IPS DF 6.9 (cell line): ENCODE measurements around the gene AATK.

ENCODE experiments used
- DNase-seq: peaks from one replicate; pipeline ENCODE4 v3.0.0-alpha.2; 2013; ENCODE audit warnings: low read depth, low spot score
- H3K27ac ChIP-seq: one replicate; pipeline ENCODE4 v1.5.1; 2013; ENCODE audit warnings: low read length, control low read depth
- H3K27me3 ChIP-seq: 2 replicates; pipeline ENCODE4 v1.6.1; 2013; ENCODE audit warnings: mild to moderate bottlenecking, low read length; ENCODE audit not compliant: control insufficient read depth, insufficient read depth
- H3K36me3 ChIP-seq: 2 replicates; pipeline ENCODE4 v1.6.1; 2013; ENCODE audit warnings: low read length; ENCODE audit not compliant: control insufficient read depth, insufficient read depth
- H3K4me1 ChIP-seq: 2 replicates; pipeline ENCODE4 v1.6.1; 2013; ENCODE audit warnings: low read length; ENCODE audit not compliant: control insufficient read depth, insufficient read depth
- H3K4me3 ChIP-seq: 2 replicates; pipeline ENCODE4 v1.5.1; 2013; ENCODE audit warnings: mild to moderate bottlenecking, low read length
- H3K9me3 ChIP-seq: 2 replicates; pipeline ENCODE4 v1.6.1; 2013; ENCODE audit warnings: low read length, inconsistent platforms; ENCODE audit not compliant: control insufficient read depth, insufficient read depth
- WGBS: extraction: QIAGEN DNeasy Blood & Tissue Kit; methylation state at CpG from one replicate; pipeline ENCODE4 v1.1.7; 2013; ENCODE audit warnings: mixed read lengths, missing lambda C conversion rate; ENCODE audit not compliant: insufficient read length, insufficient coverage; 5-methylcytosine and 5-hydroxymethylcytosine counted together

The AATK gene

GRCh38 chr17:81135505-81136278 lies 30.3 kb downstream of the AATK start:
- no peaks in the 10 kb centered on the region for H3K27me3 ChIP-seq

GRCh38 chr17:81134064-81134781 lies 31.8 kb downstream of the AATK start:
- no peaks in the 10 kb centered on the region for H3K9me3 ChIP-seq
- no peak overlapping the region for H3K4me3 ChIP-seq
- H3K27me3 ChIP-seq, result no peaks in the 10 kb centered on the region
- no peaks in the 10 kb centered on the region for H3K36me3 ChIP-seq
- H3K27ac ChIP-seq, result no peak overlapping the region
- peaks cover 1% of the 10 kb centered on the region; the same call in 1 of the 2 replicates for H3K4me1 ChIP-seq
- no peak for DNase-seq
- WGBS, result no CpG with 5 or more reads among the region's 28 CpGs

More at GRCh38 chr17:81135505-81136278, 30.3 kb downstream of the AATK start:
- Histone ChIP-seq H3K9me3 (no peaks in the 10 kb centered on the region), H3K36me3 (no peaks in the 10 kb centered on the region), H3K4me3 (no peak overlapping the region), H3K4me1 (peaks cover 1% of the 10 kb centered on the region; the same call in 1 of the 2 replicates), H3K27ac (no peak overlapping the region)
- WGBS, result no CpG with 5 or more reads among the region's 28 CpGs
- DNase-seq, result no peak

- WGBS, result no CpG with 5 or more reads among the region's 22 CpGs
- no peak overlapping the region for H3K4me3 ChIP-seq
- no peak overlapping the region for H3K27ac ChIP-seq
- H3K9me3 ChIP-seq, result no peaks in the 10 kb centered on the region
- no peak for DNase-seq
- H3K27me3 ChIP-seq, result no peaks in the 10 kb centered on the region
- H3K4me1 ChIP-seq, result no peaks in the 10 kb centered on the region; the same call in 1 of the 2 replicates
- H3K36me3 ChIP-seq, result no peaks in the 10 kb centered on the region
Observed at GRCh38 chr17:81132770-81133723, 33.0 kb downstream of the AATK start.

DNA sequence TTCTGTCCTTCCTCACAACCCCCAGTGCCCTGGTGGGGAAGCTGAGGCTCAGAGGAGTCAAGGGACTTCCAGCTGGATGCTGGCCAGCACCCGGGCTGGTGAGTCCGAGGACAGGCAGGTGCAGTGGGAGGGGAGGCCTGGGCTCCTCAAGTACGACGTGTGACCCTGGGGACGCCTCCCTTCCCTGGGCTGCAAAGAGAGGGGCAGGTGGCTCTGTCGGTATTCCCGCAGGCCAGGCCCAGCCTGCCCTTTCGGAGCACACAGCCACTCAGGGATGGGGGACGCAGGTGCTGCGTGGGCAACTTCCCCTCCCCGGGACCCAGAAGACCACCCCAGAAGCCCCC lies 33.9 kb downstream of the AATK start:
- H3K36me3 ChIP-seq, result no peaks in the 10 kb centered on the region
- H3K9me3 ChIP-seq, result no peaks in the 10 kb centered on the region
- no peak overlapping the region for H3K4me3 ChIP-seq
- H3K4me1 ChIP-seq, result no peaks in the 10 kb centered on the region; the same call in 1 of the 2 replicates
- no peaks in the 10 kb centered on the region for H3K27me3 ChIP-seq
- no peak for DNase-seq
- no CpG with 5 or more reads among the region's 11 CpGs for WGBS
- no peak overlapping the region for H3K27ac ChIP-seq

DNA sequence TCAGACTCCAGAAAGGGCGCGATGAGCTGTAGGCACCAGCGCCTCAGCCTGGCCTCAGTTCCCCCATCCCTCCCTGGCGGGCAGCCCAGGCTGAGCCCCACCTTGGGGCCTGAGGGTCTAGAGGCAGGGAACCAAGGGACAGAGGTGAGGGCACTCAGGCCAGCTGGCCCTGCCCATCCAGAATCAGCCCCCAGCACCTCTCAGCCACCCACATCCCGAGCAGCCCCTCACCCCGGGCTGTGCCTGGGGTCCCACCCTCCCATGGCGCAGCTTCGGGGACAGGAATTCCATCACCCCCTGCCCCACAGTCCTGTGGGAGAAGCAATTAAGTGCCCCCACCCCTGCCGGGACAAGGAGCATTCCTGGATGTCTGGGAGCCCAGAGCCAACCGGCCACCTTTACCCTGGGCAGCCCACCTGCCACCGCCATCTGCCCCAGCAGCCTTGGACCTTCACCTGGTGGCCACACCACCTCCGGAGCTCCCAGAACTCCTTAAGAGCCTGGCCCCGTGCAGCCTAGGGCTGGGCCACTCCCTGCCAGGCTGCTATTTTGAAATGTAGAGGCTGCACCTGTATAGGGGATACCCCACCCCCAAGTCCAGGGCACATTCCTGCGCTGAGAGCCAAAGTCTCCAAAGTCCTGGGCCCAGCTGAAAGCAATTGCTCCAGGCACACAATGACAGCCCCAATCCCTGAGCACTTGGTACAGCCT lies 34.4 kb downstream of the AATK start:
- no peak for DNase-seq
- no peak overlapping the region for H3K27ac ChIP-seq
- no peak overlapping the region; the same call in 1 of the 2 replicates for H3K4me3 ChIP-seq
- WGBS, result no CpG with 5 or more reads among the region's 14 CpGs
- no peaks in the 10 kb centered on the region; the same call in 1 of the 2 replicates for H3K4me1 ChIP-seq
- no peaks in the 10 kb centered on the region for H3K36me3 ChIP-seq
- no peaks in the 10 kb centered on the region for H3K9me3 ChIP-seq
- H3K27me3 ChIP-seq, result no peaks in the 10 kb centered on the region

- H3K27ac ChIP-seq, result no peak overlapping the region
Observed at GRCh38 chr17:81130385-81131361, 35.3 kb downstream of the AATK start.

GRCh38 chr17:81129711-81130367 lies 36.2 kb downstream of the AATK start:
- Histone ChIP-seq H3K4me1 (no peaks in the 10 kb centered on the region; the same call in 1 of the 2 replicates), H3K9me3 (no peaks in the 10 kb centered on the region), H3K27ac (no peak overlapping the region), H3K4me3 (no peak overlapping the region), H3K36me3 (no peaks in the 10 kb centered on the region), H3K27me3 (no peaks in the 10 kb centered on the region)
- no CpG with 5 or more reads among the region's 14 CpGs for whole genome bisulfite sequencing
- no peak for DNase-seq

More at GRCh38 chr17:81130385-81131361, 35.3 kb downstream of the AATK start:
- Histone ChIP-seq H3K9me3 (no peaks in the 10 kb centered on the region), H3K4me3 (no peak overlapping the region), H3K4me1 (no peaks in the 10 kb centered on the region; the same call in 1 of the 2 replicates), H3K27me3 (no peaks in the 10 kb centered on the region), H3K36me3 (no peaks in the 10 kb centered on the region)
- no peak for DNase-seq
- no CpG with 5 or more reads among the region's 41 CpGs for WGBS

- no CpG with 5 or more reads among the region's 11 CpGs for whole genome bisulfite sequencing
- Histone ChIP-seq H3K4me1 (no peaks in the 10 kb centered on the region; the same call in 1 of the 2 replicates), H3K9me3 (no peaks in the 10 kb centered on the region)
Observed at GRCh38 chr17:81129289-81129688, 36.7 kb downstream of the AATK start.

More at GRCh38 chr17:81129289-81129688, 36.7 kb downstream of the AATK start:
- Histone ChIP-seq H3K36me3 (no peaks in the 10 kb centered on the region), H3K27me3 (no peaks in the 10 kb centered on the region), H3K27ac (no peak overlapping the region), H3K4me3 (no peak overlapping the region)
- no peak for DNase-seq
